B cell (primary cell): ENCODE measurements around the gene TCHHL1.

ENCODE experiments used
- CTCF ChIP-seq: fragments of 200-600 bp; IDR thresholded peaks from one replicate; pipeline ENCODE4 v1.8.0; 2022; ENCODE audit warnings: antibody characterized with exemption, mild to moderate bottlenecking
- EZH2 ChIP-seq: IDR thresholded peaks from 2 replicates; pipeline ENCODE4 v1.6.1; 2012; ENCODE audit warnings: borderline replicate concordance, low read depth, mild to moderate bottlenecking, moderate library complexity, low read length; ENCODE audit not compliant: insufficient read depth, poor library complexity, severe bottlenecking

DNA sequence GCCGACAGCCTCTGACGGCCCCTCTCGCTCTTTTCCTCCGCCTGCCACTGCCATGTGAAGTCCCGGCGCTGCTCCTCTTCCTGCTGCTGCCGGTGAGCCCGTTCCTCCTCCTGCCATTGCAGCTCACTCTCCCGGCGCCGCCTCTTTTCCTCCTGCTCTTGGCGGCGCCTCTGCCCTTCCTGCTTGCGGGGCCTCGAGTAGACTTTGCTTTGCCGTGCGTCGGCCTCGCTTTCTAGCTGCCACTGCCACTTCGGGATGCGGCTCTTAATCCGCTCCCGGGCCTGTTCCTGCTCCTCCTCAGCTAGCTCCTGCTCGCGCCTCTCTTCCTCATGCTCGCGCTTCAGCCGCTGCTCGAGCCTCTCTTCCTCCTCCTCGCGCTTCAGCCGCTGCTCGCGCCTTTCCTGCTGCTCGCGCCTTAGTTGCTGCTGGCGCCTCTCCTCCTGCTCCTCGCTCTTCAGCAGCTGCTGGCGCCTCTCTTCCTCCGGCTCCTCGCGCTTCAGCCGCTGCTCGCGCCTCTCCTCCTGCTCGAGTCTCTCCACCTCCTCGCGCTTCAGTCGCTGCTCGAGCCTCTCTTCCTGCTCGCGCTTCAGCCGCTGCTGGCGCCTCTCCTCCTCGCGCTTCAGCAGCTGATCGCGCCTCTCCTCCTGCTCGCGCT lies 22.1 kb upstream of the TCHHL1 start:
- TF ChIP-seq CTCF (no peak), EZH2 (no peak)
